Measurements from ENCODE around the gene ACD. TPM values are rescaled to one million over a fixed set of nuclear protein-coding genes. Genes with fewer than 3 reads are reported as not detected.

ACD gene
- total and polyA plus RNA-seq, 2 of the 4 experiments (the other 2 are of a cell fraction) = 15.6 to 31.1 TPM

- WGBS, 2 experiments (ENCODE audit: extremely low coverage in 2 of 2, insufficient read length in 1 of 2) = 100% methylated on average over 1 of the region's 3 CpGs; no CpG with 5 or more reads in 1 of the 2 experiments
- no peak overlapping the region for H4K91ac ChIP-seq (ENCODE audit: insufficient read depth, low read depth, low read length)
- peak; percentile 42 for ATAC-seq (ENCODE audit: low read depth)
- H2BK120ac ChIP-seq (ENCODE audit: low read depth, low read length) = no peak overlapping the region
- H3K9me3 ChIP-seq (ENCODE audit: control insufficient read depth, insufficient read depth, low read length) = no peaks in the 10 kb centered on the region
- H4K20me1 ChIP-seq (ENCODE audit: insufficient read depth, low read length) = peaks cover 6% of the 10 kb centered on the region
- no peak overlapping the region for H3K9ac ChIP-seq (ENCODE audit: low read depth, low read length)
- H2AFZ ChIP-seq (replicated peaks; ENCODE audit: low read length, poor library complexity) = no peak overlapping the region
- peaks cover 3% of the 10 kb centered on the region; the same call in 1 of the 2 replicates for H3K4me1 ChIP-seq (ENCODE audit: control insufficient read depth, insufficient read depth, low read length)
- H2AK5ac ChIP-seq (ENCODE audit: low read depth, low read length) = no peak overlapping the region
- dilution Hi-C loops (cut with HindIII; ENCODE audit: low sequenced_read_pairs, unreplicated experiment) = no loop called here
- no peak overlapping the region for H4K5ac ChIP-seq (ENCODE audit: low read depth, low read length)
- DNase-seq = peak; percentile 12
- peaks cover 12% of the 10 kb centered on the region for H3K36me3 ChIP-seq (ENCODE audit: control insufficient read depth, insufficient read depth, low read length)
- ChIA-PET CTCF (no interaction called here), POLR2A (ENCODE audit: unreplicated experiment) (no interaction called here)
- no peak for TF ChIP-seq MAFK (IDR thresholded peaks at IDR 0.05; ENCODE audit: low read depth, low read length)
- no peak for TF ChIP-seq MXI1 (IDR thresholded peaks at IDR 0.05; ENCODE audit: borderline replicate concordance, low read depth, low read length)
- TF ChIP-seq RFX5 (IDR thresholded peaks at IDR 0.05; ENCODE audit: low read depth, low read length) = no peak
- TF ChIP-seq USF2 (IDR thresholded peaks at IDR 0.05; ENCODE audit: low read depth, low read length) = no peak
- no peak overlapping the region for H3K4ac ChIP-seq (ENCODE audit: low read depth, low read length)
- H3K27me3 ChIP-seq (ENCODE audit: control insufficient read depth, insufficient read depth, low read length) = no peaks in the 10 kb centered on the region
- no peak overlapping the region for H3K18ac ChIP-seq (ENCODE audit: low read depth, low read length)
- no peak overlapping the region for H2BK20ac ChIP-seq (ENCODE audit: low read depth, low read length)
- no peak overlapping the region for H3K14ac ChIP-seq (replicated peaks; ENCODE audit: low read depth, low read length)
- H4K8ac ChIP-seq (ENCODE audit: low read depth in 2 of 2, low read length in 2 of 2) = no peak overlapping the region
- in situ Hi-C loops (cut with MboI; ENCODE audit: low sequenced_read_pairs) = no loop called here
- no peak overlapping the region for H3K23ac ChIP-seq (ENCODE audit: low read depth, low read length)
- BruUV-seq (replicated peaks) = no TSS peak
- H2BK15ac ChIP-seq (ENCODE audit: low read depth, low read length) = no peak overlapping the region
- no peak overlapping the region for H2AK9ac ChIP-seq (replicated peaks; ENCODE audit: low read depth, low read length, poor library complexity)
- H3K4me2 ChIP-seq (ENCODE audit: low read depth, low read length) = no peak overlapping the region
- H3K56ac ChIP-seq (ENCODE audit: extremely low read depth, insufficient read depth, low read length) = no peak overlapping the region
- H3K9me1 ChIP-seq (ENCODE audit: insufficient read depth, low read length) = peaks cover 6% of the 10 kb centered on the region
- no peak overlapping the region for H3K27ac ChIP-seq (ENCODE audit: insufficient read depth, low read length)
- H3K79me1 ChIP-seq (ENCODE audit: low read depth in 1 of 2, low read length in 2 of 2) = peaks cover 25 to 53% of the 10 kb centered on the region in 2 experiments
- intact Hi-C loops (cut with micrococcal nuclease) = loop anchor here (5.0 kb wide), 1 partner anchor 34 kb away; no protein-coding TSS in a partner anchor
- H2BK5ac ChIP-seq (ENCODE audit: low read depth, low read length, poor library complexity, severe bottlenecking) = no peak overlapping the region
- H3K4me3 ChIP-seq (ENCODE audit: insufficient read depth, low read depth, low read length) = no peak overlapping the region
Observed at GRCh38 chr16:67608364-67608763, 51.7 kb downstream of the ACD start.

Other genes with a start within 250 kb of the ACD start
- gene ZDHHC1, start 243.8 kb downstream of the ACD start, total RNA-seq (2012; rRNA removed) = 1.7 and 2.0 TPM in 2 replicates
- gene ZDHHC1, start 243.8 kb downstream of the ACD start, polyA plus RNA-seq (2012; rRNA removed) = 5.9 and 6.1 TPM in 2 replicates
- not detected in 2 replicates for gene HSD11B2, start 229.1 kb downstream of the ACD start, total RNA-seq (2012; rRNA removed)
- 0.26 and 0.27 TPM in 2 replicates for gene HSD11B2, start 229.1 kb downstream of the ACD start, polyA plus RNA-seq (2012; rRNA removed)
- 112 and 128 TPM in 2 replicates for gene ATP6V0D1, start 179.1 kb downstream of the ACD start, total RNA-seq (2012; rRNA removed)
- 123 and 124 TPM in 2 replicates for gene ATP6V0D1, start 179.1 kb downstream of the ACD start, polyA plus RNA-seq (2012; rRNA removed)
- not detected in 2 replicates for gene AGRP, start 176.7 kb downstream of the ACD start, total RNA-seq (2012; rRNA removed)
- gene AGRP, start 176.7 kb downstream of the ACD start, polyA plus RNA-seq (2012; rRNA removed) = not detected in 2 replicates
- 9.5 and 15.8 TPM in 2 replicates for gene RIPOR1, start 131.4 kb downstream of the ACD start, total RNA-seq (2012; rRNA removed)
- gene RIPOR1, start 131.4 kb downstream of the ACD start, polyA plus RNA-seq (2012; rRNA removed) = 33.0 and 41.3 TPM in 2 replicates
- 22.8 and 26.4 TPM in 2 replicates for gene CTCF, start 97.7 kb downstream of the ACD start, total RNA-seq (2012; rRNA removed)
- 16.1 and 16.7 TPM in 2 replicates for gene CTCF, start 97.7 kb downstream of the ACD start, polyA plus RNA-seq (2012; rRNA removed)
- gene CARMIL2, start 15.1 kb downstream of the ACD start, total RNA-seq (2012; rRNA removed) = 0.18 and 0.28 TPM in 2 replicates
- 0.77 and 0.97 TPM in 2 replicates for gene CARMIL2, start 15.1 kb downstream of the ACD start, polyA plus RNA-seq (2012; rRNA removed)
- 0.28 and 0.36 TPM in 2 replicates for gene PARD6A, start 700 bp upstream of the ACD start, total RNA-seq (2012; rRNA removed)
- 0.55 and 0.65 TPM in 2 replicates for gene PARD6A, start 700 bp upstream of the ACD start, polyA plus RNA-seq (2012; rRNA removed)
- gene ENKD1, start 6.5 kb upstream of the ACD start, total RNA-seq (2012; rRNA removed) = 2.9 and 3.1 TPM in 2 replicates
- 6.3 and 7.8 TPM in 2 replicates for gene ENKD1, start 6.5 kb upstream of the ACD start, polyA plus RNA-seq (2012; rRNA removed)
- 0.28 and 0.54 TPM in 2 replicates for gene C16orf86, start 6.6 kb upstream of the ACD start, total RNA-seq (2012; rRNA removed)
- gene C16orf86, start 6.6 kb upstream of the ACD start, polyA plus RNA-seq (2012; rRNA removed) = 0.63 and 0.70 TPM in 2 replicates
- gene GFOD2, start 59.1 kb upstream of the ACD start, total RNA-seq (2012; rRNA removed) = 15.8 and 18.1 TPM in 2 replicates
- gene GFOD2, start 59.1 kb upstream of the ACD start, polyA plus RNA-seq (2012; rRNA removed) = 12.3 and 13.3 TPM in 2 replicates
- gene RANBP10, start 146.3 kb upstream of the ACD start, total RNA-seq (2012; rRNA removed) = 2.2 and 2.7 TPM in 2 replicates
- gene RANBP10, start 146.3 kb upstream of the ACD start, polyA plus RNA-seq (2012; rRNA removed) = 12.1 and 13.0 TPM in 2 replicates
- 0.56 and 0.72 TPM in 2 replicates for gene TSNAXIP1, start 146.6 kb upstream of the ACD start, total RNA-seq (2012; rRNA removed)
- 1.4 and 1.6 TPM in 2 replicates for gene TSNAXIP1, start 146.6 kb upstream of the ACD start, polyA plus RNA-seq (2012; rRNA removed)
- gene THAP11, start 182.1 kb upstream of the ACD start, total RNA-seq (2012; rRNA removed) = 13.3 and 13.9 TPM in 2 replicates
- gene THAP11, start 182.1 kb upstream of the ACD start, polyA plus RNA-seq (2012; rRNA removed) = 14.5 and 16.7 TPM in 2 replicates
- 42.7 and 55.0 TPM in 2 replicates for gene NUTF2, start 186.7 kb upstream of the ACD start, total RNA-seq (2012; rRNA removed)
- 361 and 399 TPM in 2 replicates for gene NUTF2, start 186.7 kb upstream of the ACD start, polyA plus RNA-seq (2012; rRNA removed)
- gene CENPT, start 187.4 kb upstream of the ACD start, total RNA-seq (2012; rRNA removed) = 33.3 TPM in 2 replicates
- 83.1 and 86.4 TPM in 2 replicates for gene CENPT, start 187.4 kb upstream of the ACD start, polyA plus RNA-seq (2012; rRNA removed)
- 33.2 and 34.2 TPM in 2 replicates for gene EDC4, start 212.8 kb upstream of the ACD start, total RNA-seq (2012; rRNA removed)
- gene EDC4, start 212.8 kb upstream of the ACD start, polyA plus RNA-seq (2012; rRNA removed) = 64.0 and 66.1 TPM in 2 replicates
- gene NRN1L, start 224.6 kb upstream of the ACD start, total RNA-seq (2012; rRNA removed) = not detected in 2 replicates
- 0.27 and 0.32 TPM in 2 replicates for gene NRN1L, start 224.6 kb upstream of the ACD start, polyA plus RNA-seq (2012; rRNA removed)
- 10.3 and 11.5 TPM in 2 replicates for gene PSKH1, start 233.0 kb upstream of the ACD start, total RNA-seq (2012; rRNA removed)
- 26.5 and 26.7 TPM in 2 replicates for gene PSKH1, start 233.0 kb upstream of the ACD start, polyA plus RNA-seq (2012; rRNA removed)

Measured in IMR-90 (cell line).